GM19397 (cell line): ENCODE measurements around the gene ADGRL2.

ENCODE experiments used
- ATAC-seq: cut with Tn5 transposase; IDR thresholded peaks from one replicate; pipeline ENCODE4 v1.9.1; 2021; ENCODE audit warnings: mild to moderate bottlenecking, moderate library complexity; ENCODE audit not compliant: unreplicated experiment

Gene ADGRL2

DNA sequence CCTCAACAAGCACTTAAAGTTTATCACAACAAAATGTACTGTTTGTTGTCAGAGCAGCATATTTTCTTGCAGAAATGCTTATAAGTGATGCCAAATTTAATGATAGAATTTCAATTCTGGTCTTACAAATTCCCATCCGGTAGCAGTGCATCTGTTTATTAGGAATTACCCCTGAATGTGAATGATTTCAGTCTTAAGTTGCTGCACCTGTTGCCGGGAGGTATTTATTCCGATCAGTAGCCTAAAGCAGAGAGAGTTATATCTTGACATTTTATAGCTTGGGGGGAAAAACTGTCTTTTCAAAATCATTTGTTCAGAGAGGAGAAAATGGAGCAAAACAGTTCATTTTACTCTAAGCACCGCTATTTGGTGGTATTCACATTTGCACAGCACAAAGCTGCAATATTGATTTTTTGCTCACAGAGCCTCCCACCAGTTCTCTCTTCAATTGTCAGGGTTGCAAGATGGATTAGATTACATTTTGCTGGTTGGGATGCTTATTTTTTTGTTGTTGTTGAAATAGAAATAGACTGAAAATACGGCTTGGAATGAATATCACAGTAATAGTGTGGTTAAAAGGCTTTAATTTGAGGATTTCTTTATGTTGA lies 98.6 kb downstream of the ADGRL2 start:
- no peak for ATAC-seq

- ATAC-seq: no peak
Measured at GRCh38 chr1:81907575-81907974, 106.8 kb downstream of the ADGRL2 start.

DNA sequence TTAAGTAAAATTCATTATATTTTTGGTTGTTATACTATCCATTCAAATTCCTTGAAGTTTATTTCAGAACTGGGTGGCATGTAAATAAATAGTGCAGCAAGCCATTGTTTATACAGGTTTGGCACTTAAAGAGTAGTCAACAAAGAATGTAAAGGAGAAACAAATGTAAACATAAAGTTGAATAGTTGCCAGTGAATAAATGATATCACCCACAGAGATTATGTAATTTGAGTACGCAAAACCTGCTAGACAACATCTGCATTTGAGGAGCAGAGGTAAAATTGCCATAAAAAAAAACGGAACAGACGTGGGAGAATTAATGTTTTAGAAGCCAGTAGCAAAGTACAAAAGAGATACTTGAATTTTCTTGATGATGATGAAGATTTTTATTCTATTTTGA lies 111.6 kb downstream of the ADGRL2 start:
- ATAC-seq: no peak

GRCh38 chr1:81915937-81916336 lies 115.2 kb downstream of the ADGRL2 start:
- no peak for ATAC-seq

- ATAC-seq: no peak
Measured at GRCh38 chr1:81920245-81920740, 119.6 kb downstream of the ADGRL2 start.

- no peak for ATAC-seq
Measured at GRCh38 chr1:81920886-81921285, 120.2 kb downstream of the ADGRL2 start.

GRCh38 chr1:81921344-81921743 lies 120.6 kb downstream of the ADGRL2 start:
- ATAC-seq: no peak

DNA sequence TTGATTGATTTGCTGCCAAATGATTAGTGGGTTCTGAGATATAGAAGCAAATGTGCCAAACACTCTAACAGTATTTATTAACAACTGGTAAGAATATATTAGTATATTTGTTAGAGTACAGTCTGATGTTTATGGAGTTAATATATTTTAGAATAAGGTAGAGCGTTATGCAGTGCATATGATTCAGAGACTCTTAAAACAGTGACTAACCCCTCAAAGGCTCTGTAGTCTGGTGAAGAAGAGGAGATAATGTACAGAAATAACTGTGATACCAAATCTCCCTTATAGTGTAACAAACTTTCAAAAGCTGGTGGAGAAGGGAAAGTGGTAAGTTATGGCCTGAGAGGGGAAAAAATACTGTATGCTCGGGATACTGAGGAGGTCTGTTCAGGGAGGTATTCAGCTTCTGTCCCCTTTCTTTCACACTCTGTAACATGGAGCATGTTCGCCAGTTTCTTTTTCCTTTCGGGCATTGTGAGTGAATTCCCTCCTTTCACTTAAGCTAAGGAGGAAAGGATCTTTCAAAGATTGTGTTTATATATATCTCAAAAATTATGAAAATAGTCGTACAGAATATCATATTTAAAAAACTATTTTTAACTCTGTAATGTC lies 121.2 kb downstream of the ADGRL2 start:
- ATAC-seq: no peak

GRCh38 chr1:81922955-81923354 lies 122.2 kb downstream of the ADGRL2 start:
- ATAC-seq: no peak

DNA sequence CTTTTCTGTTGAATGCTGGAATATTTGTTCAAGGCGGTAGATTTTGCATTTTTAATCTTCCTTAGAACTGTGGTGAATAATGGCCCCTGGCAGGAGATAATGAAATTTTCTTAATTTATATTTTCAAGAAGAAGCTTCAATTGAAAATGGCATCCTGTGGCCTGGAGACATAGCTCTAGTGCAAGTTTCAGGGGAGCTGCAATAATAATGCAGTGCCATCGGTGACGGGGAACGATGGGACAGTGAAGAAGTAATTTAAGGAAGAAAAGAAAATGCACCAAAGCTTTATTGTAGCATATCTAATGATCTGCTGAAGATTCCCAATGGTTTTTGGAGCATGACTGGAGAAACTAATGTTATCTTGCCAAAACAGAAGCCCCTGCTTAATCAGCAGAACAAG lies 128.4 kb downstream of the ADGRL2 start:
- no peak for ATAC-seq

GRCh38 chr1:81936853-81937252 lies 136.1 kb downstream of the ADGRL2 start:
- no peak for ATAC-seq

GRCh38 chr1:81937791-81938450 lies 137.2 kb downstream of the ADGRL2 start:
- ATAC-seq: no peak

- ATAC-seq: no peak
Measured at GRCh38 chr1:81948495-81948894, 147.8 kb downstream of the ADGRL2 start.

GRCh38 chr1:81949421-81949820 lies 148.7 kb downstream of the ADGRL2 start:
- ATAC-seq: no peak

DNA sequence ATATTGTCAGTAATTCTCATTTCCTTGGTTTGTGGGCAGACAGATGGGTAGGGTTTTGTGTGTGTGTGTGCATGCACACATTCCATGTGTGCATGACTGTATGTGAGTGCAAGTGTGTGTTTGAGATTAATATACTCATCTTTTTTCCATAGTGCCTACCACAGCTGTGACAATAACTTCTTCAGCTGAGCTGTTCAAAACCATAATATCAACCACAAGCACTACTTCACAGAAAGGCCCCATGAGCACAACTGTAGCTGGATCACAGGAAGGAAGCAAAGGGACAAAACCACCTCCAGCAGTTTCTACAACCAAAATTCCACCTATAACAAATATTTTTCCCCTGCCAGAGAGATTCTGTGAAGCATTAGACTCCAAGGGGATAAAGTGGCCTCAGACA lies 149.3 kb downstream of the ADGRL2 start:
- no peak for ATAC-seq

DNA sequence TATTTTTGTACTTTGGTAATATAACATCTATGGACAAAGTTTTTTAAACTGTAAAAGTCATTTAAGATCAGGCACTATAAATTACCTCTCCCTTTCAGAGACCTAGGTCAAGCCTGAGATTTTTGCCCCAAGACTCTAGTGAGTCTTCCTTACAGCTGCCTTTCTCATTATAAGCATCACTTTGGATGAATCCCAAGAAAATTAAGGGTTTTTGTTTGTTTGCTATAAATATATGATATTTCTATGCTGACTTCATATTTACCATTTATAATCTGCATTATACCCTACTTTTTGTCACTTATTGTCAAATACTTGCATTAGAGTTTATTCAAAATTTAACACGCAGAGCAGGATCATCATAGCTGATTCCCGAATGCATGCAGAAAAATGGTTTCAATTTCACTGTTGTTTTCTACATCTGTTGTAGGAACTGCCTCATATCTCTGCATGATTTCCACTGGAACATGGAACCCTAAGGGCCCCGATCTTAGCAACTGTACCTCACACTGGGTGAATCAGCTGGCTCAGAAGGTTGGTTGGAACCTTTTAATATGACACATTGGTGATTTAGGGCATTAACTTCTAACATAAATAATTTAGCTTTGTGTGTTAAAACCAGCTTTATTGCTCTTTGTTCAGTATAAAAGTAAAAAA lies 150.0 kb downstream of the ADGRL2 start:
- ATAC-seq: no peak

DNA sequence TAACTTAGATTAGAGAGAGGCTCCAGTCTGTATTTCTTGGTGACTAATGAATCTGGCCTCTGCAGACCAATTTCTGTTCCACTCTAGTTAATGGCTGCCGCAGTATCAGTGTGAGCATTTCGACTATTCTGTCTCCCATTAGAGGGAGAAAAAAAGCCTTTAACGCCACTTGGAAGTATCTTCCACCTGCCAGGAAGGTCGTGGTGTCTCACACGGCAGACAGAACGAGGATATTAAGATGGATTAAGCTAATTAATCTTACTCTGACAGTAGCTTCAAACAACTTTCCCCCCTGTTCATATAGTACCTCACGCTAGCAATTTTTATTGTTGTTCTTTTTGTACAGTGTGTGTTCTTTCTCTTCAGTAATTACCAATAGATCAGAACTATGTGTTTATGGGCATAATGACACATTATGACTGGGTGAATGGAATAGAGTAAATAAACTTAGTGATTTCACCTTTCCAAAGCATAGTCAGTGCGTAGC lies 153.8 kb downstream of the ADGRL2 start:
- no peak for ATAC-seq

- ATAC-seq: no peak
Measured at GRCh38 chr1:81967951-81968350, 167.2 kb downstream of the ADGRL2 start.

DNA sequence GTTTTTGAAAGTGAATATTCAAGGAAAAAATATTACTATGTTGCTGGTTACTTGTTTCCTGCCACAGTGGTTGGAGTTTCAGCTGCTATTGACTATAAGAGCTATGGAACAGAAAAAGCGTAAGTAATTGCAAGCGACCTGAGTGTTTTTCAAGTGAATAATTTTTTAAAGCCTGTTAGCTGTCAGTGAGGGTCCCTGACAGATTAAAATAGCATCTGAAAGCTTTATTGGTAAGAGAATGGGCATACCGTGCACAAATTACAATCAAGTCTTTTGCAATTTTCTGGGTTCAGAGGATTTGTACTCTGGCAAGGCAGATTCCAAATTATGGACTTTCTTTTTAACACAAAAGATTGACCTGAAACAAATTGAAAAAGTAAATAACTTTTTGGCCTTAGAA lies 169.7 kb downstream of the ADGRL2 start:
- no peak for ATAC-seq

- no peak for ATAC-seq
Measured at GRCh38 chr1:81974222-81974841, 173.6 kb downstream of the ADGRL2 start.

- ATAC-seq: no peak
Measured at GRCh38 chr1:81974883-81975555, 174.3 kb downstream of the ADGRL2 start.
